GM19468 (cell line): ENCODE results near the gene SMIM28.

Experiments used
- ATAC-seq: cut with Tn5 transposase; IDR thresholded peaks from one replicate; pipeline ENCODE4 v1.9.1; 2021; ENCODE audit warnings: mild to moderate bottlenecking, moderate library complexity, moderate number of reproducible peaks; ENCODE audit not compliant: unreplicated experiment; ENCODE audit errors: extremely low read depth

SMIM28 gene

GRCh38 chr6:138372711-138373463 lies 4.8 kb upstream of the SMIM28 start:
- ATAC-seq: no peak

DNA sequence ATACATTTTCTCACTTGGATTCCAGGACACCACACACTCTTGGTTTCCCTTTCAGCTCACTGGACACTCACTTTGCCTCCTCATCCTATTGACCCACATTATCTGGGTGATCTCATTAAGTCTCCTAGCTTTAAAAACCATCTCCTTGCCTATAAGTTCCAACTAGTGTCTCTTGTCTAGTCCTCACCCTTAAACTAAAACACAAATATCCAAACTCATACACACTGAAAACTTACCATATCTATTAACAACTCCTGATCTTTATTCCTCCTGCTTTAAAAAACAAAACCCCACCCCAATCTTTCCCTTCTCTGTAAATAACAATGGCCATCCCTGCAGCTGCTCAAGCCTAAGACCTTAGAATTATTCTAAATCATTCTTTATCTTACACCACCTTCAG lies 3.5 kb upstream of the SMIM28 start:
- no peak for ATAC-seq

GRCh38 chr6:138374815-138375214 lies 2.9 kb upstream of the SMIM28 start:
- no peak for ATAC-seq

GRCh38 chr6:138377042-138377441 lies 663 bp upstream of the SMIM28 start:
- ATAC-seq: no peak

GRCh38 chr6:138378463-138378862 lies 758 bp downstream of the SMIM28 start:
- ATAC-seq: no peak

DNA sequence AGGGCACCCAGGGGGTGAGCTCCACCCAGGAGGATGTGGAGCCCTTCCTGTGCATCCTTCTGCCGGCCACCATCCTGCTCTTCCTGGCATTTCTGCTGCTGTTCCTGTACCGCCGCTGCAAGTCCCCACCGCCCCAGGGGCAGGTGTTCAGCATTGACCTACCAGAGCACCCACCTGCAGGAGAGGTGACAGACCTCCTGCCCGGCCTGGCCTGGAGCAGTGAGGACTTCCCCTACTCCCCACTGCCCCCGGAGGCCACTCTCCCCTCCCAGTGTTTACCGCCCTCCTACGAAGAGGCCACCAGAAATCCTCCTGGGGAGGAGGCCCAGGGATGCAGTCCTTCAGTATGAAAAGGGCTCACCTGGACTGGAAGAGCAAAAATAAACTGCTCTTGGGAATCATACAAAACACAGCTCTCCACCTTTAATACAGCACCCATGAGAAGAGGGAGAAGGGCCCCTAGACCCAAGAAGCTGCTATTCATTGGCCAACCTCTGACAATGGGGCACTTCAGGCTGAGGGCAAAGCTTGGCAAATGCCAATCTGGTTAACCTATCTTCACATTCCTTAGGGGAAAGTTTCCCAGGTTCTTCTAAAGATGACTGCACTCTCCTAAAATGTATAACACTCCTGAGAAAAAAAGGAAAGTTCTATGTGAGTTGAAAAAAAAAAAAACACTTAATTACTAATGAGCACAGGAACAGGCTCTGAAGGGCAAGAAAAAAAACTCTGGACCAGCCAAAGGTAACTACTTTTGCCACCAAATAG lies 5.0 kb downstream of the SMIM28 start:
- ATAC-seq: no peak

DNA sequence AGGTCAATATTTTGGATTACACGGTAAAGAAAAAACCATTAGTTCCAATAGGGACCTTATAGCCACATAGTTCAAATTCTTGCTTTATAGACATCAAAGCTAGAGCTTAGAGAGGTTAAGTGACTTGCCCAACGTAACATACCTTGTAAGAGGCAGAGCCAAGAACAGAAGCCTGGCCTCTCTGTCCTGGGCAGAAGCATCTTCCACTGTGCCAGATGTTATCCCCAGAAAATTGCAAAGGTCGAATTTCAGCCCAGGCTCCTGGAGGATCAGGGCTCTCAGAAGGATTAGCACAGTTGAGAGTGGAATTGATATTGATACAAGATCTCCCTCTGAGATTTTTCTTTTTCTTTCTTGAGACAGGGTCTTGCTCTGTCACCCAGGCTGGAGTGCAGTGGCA lies 6.1 kb downstream of the SMIM28 start:
- ATAC-seq: no peak

GRCh38 chr6:138386897-138387296 lies 9.2 kb downstream of the SMIM28 start:
- ATAC-seq: no peak

DNA sequence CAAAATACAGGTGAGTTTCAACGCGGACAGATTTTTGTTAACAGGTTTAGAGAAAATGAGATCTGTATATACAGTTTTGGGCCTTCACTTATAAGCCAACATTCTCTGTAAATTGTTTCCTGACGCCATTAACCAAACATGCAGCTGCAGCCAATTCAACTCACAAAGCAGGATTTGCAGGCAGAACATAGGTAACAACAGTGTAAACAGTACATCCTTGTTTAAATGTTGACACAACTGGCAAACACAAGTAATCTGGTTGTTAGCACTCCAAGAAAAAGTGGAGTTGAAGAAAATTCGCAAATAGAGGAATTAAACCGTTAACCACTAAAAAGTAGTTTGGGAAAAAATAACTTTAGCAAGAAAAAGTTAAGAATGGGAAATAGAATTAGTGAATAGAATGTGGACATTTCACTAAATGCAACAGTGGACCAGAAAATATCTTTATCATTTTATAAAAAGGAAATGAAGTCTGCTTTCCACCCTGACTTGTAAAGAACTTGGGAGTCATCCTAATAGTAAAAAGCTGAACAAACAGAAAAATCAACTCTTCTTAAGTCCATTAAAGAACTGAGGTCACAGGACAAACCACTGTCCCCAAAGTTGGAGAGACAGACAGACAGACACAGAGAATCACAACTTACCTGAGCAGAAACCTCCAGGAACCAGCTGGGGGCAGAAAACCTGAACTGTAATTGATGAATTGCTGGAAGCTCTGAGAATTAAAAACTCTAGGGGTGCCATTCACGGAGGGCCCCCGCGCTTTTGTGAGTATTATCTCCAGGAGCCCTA lies 10.1 kb downstream of the SMIM28 start:
- ATAC-seq: no peak

DNA sequence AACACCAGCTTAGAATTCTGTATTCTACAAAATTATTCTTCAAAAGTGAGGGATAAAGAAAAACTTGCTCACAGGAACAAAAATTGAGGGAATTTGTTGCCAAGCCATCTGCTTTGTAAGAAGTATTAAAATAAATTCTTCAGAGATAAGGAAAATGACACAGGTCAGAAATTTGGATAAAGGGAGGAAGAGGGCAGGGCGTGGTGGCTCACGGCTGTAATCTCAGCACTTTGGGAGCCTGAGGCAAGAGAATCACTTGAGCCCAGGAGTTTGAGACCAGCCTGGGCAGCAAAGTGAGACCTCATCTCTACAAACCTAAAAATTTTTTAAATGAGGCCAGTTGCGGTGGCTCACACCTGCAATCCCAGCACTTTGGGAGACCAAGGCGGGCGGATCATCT lies 11.8 kb downstream of the SMIM28 start:
- ATAC-seq: no peak

GRCh38 chr6:138393871-138394783 lies 16.4 kb downstream of the SMIM28 start:
- no peak for ATAC-seq

GRCh38 chr6:138396709-138397108 lies 19.0 kb downstream of the SMIM28 start:
- ATAC-seq: no peak

DNA sequence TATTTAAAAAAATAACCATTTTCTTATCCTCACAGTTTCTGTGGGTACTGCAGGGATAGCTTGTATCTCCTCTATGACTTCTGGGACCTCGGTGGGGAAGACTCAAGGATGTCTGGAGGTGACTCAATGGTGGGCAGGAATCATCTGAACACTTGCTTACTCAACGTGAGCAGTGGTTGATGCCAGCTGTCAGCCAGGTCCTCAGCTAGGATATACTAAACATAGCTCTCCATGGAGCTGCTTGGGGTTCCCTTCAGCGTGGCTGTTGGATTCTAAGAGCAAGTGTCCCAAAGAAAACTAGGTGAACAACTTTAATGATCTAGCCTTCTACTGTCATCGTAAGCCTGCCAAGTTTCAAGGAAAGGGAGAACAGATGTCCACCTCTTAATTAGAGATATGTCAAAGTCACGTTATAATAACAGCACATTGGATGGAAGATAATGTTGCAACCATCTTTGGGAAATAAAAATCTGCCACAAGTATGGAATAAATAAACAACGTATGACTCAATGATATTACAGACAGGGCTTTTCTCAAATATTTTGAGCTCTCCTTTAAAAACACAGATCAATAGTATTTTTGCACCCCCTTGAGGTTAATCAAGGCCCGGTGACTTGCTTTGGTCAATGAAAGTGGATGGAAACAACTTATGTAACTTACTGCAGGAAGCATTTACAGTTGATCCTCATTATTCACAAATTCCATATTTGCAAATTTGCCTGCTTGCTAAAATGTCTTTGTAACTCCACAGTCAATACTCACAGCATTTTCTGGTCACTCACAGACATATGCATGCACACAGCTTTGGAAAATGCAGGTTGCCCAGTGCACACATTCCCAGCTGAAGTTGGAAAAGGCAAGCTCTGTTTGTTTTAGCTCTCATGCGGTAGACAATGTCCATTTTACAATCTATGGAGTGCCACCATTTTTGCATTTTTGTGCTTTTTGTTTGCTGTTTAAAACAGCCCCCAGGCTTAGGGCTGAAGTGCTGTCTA lies 19.7 kb downstream of the SMIM28 start:
- ATAC-seq: no peak

DNA sequence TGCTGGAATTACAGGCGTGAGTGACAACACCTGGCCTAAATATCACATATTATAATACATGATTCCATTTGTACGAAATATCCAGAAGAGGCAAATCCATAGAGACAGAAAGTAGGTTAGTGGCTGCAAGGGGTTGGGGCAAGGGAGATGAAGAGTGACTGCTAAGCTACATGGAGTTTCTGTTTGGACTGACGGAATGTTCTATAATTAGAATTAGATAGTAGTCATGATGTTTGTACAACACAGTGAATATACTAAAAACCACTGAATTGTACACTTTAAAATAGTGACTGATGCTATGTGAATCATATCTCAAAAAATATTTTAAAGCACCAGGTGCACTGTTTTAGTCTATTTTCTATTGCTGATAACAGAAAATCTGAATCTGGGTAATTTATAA lies 22.6 kb downstream of the SMIM28 start:
- no peak for ATAC-seq

- no peak for ATAC-seq
Observed at GRCh38 chr6:138401960-138402837, 24.5 kb downstream of the SMIM28 start.

GRCh38 chr6:138402838-138403187 lies 25.1 kb downstream of the SMIM28 start:
- no peak for ATAC-seq

GRCh38 chr6:138403324-138403800 lies 25.7 kb downstream of the SMIM28 start:
- no peak for ATAC-seq
